HG03558 (cell line): ENCODE measurements around the gene ATXN10.

Experiments
- ATAC-seq: cut with Tn5 transposase; IDR thresholded peaks from one replicate; pipeline ENCODE4 v1.9.1; 2021; ENCODE audit warnings: moderate number of reproducible peaks; ENCODE audit not compliant: unreplicated experiment; ENCODE audit errors: extremely low read depth

ATXN10 gene

GRCh38 chr22:45882881-45883810 is 211.5 kb downstream of the ATXN10 start:
- no peak for ATAC-seq

- no peak for ATAC-seq
Observed at GRCh38 chr22:45883811-45884170, 212.2 kb downstream of the ATXN10 start.

- no peak for ATAC-seq
Observed at GRCh38 chr22:45884201-45885062, 212.8 kb downstream of the ATXN10 start.

- no peak for ATAC-seq
Observed at GRCh38 chr22:45885171-45885840, 213.7 kb downstream of the ATXN10 start.

GRCh38 chr22:45885941-45886395 is 214.3 kb downstream of the ATXN10 start:
- no peak for ATAC-seq

GRCh38 chr22:45886540-45886939 is 214.9 kb downstream of the ATXN10 start:
- ATAC-seq: no peak

- ATAC-seq: no peak
Observed at GRCh38 chr22:45887202-45888131, 215.8 kb downstream of the ATXN10 start.

DNA sequence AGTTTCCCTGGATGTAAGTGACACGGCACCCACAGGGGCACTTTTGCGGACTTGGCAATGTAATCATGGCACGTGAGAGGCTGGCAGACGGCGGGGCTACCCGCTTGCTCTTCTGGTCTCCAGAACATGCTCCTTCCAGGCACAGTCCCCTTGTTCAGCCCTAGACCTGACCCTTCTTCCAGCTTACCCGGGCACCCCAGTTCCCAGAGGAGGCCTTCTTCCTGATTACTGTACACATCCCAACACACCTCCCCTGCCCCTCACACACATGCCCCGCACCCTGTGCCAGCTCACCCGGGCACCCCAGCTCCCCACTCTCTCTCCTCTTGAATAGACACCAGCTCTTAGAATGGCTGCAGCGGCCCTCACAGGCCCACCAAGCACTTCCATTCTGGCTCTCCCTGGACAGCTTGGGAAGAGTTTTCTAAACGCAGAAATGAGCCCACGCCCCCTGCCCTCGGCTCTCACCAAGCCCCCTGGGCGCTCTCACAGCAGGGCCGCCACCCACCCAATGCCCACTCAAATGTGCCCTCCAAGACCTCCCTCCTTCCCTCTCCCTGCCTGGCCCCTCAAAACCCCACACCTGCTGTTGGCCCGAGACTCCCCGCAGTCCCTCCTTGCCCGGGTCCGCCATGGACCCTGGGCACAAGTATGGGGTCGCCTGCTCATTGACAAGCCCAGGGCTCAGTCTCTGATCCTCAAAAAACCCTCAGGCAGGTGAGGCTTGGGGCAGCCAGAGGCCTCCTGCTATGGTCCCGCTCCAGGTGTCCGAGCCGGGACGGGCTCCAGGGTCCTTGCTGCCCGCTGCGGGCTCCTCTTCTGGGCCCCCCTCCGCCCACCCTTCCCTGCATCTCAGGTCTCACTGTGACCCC is 216.8 kb downstream of the ATXN10 start:
- no peak for ATAC-seq

GRCh38 chr22:45889093-45889538 is 217.5 kb downstream of the ATXN10 start:
- ATAC-seq: no peak

DNA sequence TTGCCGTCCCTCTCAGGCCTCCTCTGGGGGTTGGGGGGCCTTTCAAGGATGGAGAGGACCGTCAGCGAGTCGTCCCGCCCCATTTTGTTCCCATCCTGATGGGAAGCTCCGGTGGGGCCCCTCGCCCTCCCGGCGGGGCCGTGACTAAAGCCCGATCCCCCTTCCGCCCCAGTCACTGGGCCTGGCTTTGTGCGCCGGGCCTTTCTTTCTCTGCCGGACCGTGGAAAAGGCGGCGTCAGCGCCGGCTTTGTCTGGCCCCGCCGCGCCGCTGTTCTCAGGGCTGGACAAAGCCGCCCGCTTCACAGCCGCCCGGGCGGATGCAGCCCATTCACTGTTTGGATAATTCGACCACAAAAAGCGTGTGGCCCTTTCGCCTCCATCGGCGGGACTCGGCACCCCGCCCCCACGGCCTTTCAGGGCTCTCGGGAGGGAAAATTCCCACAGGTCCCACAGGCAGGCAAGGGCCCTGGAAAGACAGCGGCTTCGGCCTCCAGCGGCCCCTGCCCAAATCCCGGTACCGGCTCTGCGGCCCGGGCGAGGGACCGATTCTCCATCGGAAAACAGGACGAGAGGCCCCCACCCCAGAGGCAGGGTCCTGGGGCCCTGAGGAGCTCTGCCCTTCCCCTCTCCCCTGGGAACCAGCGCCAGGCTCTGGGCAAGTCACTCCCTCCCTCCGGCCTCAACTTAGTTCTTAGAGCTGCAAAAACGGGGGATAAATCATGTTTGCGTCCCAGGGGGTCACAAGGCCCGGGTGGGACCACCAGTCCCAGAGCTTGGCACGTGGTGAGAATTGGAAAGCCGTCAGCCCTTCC is 218.1 kb downstream of the ATXN10 start:
- ATAC-seq: no peak

DNA sequence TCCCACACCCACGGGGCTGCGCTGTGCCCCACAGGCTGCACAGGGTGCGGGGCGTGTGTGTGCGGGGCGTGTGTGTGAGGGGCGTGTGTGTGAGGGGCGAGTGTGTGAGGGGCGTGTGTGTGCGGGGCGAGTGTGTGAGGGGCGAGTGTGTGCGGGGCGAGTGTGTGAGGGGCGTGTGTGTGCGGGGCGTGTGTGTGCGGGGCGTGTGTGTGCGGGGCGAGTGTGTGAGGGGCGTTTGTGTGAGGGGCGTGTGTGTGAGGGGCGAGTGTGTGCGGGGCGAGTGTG is 218.7 kb downstream of the ATXN10 start:
- no peak for ATAC-seq

GRCh38 chr22:45891021-45891421 is 219.4 kb downstream of the ATXN10 start:
- no peak for ATAC-seq

DNA sequence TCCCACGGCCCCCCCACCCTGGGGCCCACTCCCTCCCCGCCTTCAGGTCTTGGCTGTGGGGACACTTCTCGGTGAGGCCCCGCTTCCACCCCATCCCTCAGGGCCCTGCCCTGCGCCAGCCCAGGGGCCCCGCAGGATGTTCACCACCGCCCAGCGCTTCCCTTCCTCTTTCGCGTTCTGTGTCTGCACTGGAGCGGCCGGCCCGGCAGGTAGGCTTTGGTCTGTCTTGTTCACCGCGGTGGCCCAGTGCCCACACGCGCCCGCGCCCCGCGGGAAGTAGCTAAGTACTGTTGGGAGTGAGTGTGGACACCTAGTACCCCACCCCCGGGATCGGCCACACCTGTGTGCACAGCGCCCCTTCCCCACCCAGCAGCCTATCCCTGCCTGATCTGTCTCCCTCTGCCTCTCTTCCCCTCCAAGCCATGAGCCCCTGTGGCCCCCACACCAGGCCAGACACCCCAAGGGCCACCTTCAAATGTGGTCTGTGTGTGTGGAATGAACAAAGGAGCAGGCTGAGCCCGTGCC is 219.9 kb downstream of the ATXN10 start:
- no peak for ATAC-seq

GRCh38 chr22:45891996-45892621 is 220.5 kb downstream of the ATXN10 start:
- no peak for ATAC-seq

- ATAC-seq: no peak
Observed at GRCh38 chr22:45892681-45893461, 221.2 kb downstream of the ATXN10 start.

DNA sequence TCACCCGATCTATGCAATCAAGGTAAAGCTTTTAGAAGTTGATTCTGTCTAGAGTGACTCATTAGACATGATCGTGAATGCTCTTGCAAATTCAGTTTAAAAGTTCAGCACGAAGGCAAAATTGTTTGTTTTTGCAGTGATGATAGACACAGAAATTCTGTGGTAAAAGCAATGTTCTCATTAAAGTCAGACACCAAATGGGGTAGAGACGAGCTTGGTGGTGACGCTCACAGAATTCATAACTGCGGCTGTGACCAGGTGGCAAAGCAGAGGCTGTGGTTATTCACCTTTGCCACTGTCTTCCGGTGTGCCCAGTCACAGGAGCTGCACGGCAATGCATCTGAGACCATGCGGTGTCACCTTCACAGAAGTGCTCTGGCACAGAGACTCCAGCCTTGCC is 221.9 kb downstream of the ATXN10 start:
- ATAC-seq: no peak
